ENCODE measurements around the gene ASIC1. TPM values are rescaled to one million over a fixed set of nuclear protein-coding genes. Genes with fewer than 3 reads are reported as not detected.

Gene ASIC1
- total RNA-seq = 31.1 TPM

DNA sequence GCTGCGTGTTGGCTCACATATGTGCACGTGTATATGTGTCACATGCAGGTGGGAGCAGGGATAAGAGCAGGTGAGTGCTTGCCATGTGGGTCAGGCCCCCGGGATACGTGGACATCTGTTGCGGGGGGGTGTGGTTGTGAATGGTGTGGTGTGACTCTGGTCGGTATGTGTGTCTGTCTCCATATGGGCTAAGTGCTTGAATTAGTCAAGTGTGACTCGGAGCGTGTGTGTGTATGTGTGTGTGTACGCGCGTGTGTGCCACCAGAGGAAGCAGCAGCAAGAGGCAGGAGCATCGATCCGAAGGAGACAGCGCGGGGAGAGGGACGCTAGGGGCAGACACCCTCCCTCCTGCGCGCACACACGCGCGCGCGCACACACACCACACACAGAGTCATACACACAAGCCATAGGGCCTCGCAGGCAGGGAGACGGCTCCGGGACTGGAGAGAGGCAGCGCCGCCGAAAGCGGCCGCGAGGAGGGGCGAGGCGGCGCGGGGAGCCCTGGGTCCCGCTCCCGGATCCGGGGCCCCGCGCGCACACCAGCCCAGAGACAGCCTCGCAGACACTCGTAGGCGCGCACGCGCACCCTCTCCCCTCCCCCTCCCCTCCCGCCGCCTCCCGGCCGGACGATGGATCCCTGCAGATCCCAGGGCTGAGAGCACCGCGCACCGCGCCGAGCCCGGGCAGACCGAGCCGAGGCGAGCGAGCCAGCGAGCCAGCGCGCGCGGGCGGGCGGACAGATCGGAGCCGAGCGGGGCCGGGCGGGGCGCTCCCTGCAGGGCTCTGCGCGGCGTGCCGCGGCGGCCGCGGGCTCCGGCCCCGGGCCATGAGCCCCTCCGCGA, at the start of gene ASIC1:
Gene ASIC1, plus strand, starts transcription at position 597 of the 842 bp plus-strand sequence. CDS start 1,171 bp downstream, outside the sequence.

GRCh38 chr12:50025187-50026059, 32.0 kb upstream of the ASIC1 start, which contains the start of gene RACGAP1:
RACGAP1 (minus strand) TSS chr12:50025494; CDS start chr12:50016715, 8,779 bp downstream.

DNA sequence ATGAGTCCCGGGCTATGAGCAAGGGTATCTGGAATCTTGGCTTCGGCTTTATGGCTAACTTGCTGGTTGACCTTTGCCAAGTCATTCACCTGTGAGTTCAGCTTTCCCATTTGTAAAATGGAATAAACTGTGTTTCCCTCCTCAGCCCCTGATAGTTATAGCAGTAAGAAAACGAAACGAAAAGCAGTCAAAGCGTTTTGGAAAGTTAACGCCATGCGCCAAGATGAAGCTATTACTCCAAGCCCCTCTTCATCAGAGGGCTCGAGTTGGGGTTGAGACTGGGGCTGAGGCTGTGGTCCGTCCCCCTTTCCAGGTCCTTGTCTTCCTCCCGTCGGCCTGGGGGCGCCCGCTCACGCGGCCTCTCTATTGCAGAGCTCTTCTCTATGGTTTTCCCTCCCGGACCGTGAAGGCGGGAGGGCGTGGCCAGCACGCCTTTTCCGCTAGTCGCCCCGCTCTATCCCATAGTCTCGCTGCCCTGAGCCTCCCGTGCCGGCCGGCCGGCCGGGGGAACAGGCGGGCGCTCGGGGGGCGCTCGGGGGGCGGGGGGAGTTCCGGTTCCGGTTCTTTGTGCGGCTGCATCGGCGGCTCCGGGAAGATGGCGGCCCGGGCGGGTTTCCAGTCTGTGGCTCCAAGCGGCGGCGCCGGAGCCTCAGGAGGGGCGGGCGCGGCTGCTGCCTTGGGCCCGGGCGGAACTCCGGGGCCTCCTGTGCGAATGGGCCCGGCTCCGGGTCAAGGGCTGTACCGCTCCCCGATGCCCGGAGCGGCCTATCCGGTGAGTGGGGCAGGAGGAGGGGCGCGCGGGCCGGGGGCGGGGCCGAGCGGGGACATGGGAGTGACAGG, 27.6 kb downstream of the ASIC1 start, which contains the start of gene SMARCD1:
Gene SMARCD1, plus strand, starts transcription at position 568 of the 840 bp plus-strand sequence. Its CDS starts 28 bp downstream, at position 596.

GRCh38 chr12:50103767-50104321, 46.4 kb downstream of the ASIC1 start, which contains the start of gene GPD1:
GPD1 (plus strand) TSS chr12:50104008; CDS start chr12:50104051, 43 bp downstream.

GRCh38 chr12:50111693-50112455, 54.5 kb downstream of the ASIC1 start, which contains the start of gene COX14:
COX14 (plus strand) TSS chr12:50112236; CDS start chr12:50120044, 7,808 bp downstream.

Other genes starting within 250 kb of the ASIC1 start
- gene NCKAP5L, start 229.2 kb upstream of the ASIC1 start, total RNA-seq = 14.5 TPM
- 6.2 TPM for gene BCDIN3D, start 214.5 kb upstream of the ASIC1 start, total RNA-seq
- gene FAIM2, start 153.7 kb upstream of the ASIC1 start, total RNA-seq = 59.1 TPM
- not detected for gene AQP2, start 106.9 kb upstream of the ASIC1 start, total RNA-seq
- 0.92 TPM for gene AQP5, start 95.7 kb upstream of the ASIC1 start, total RNA-seq
- gene AQP6, start 84.6 kb upstream of the ASIC1 start, total RNA-seq = 0.46 TPM
- 37.8 TPM for gene RACGAP1, start 32.1 kb upstream of the ASIC1 start, total RNA-seq
- gene SMARCD1, start 27.7 kb downstream of the ASIC1 start, total RNA-seq = 50.3 TPM
- 12.2 TPM for gene GPD1, start 46.4 kb downstream of the ASIC1 start, total RNA-seq
- 24.5 TPM for gene COX14, start 54.6 kb downstream of the ASIC1 start, total RNA-seq
- gene CERS5, start 109.8 kb downstream of the ASIC1 start, total RNA-seq = 88.8 TPM
- gene LIMA1, start 225.9 kb downstream of the ASIC1 start, total RNA-seq = 22.8 TPM

Data from diencephalon (tissue), 1 donor.